LoVo (cell line): ENCODE measurements around the gene OGDHL.

Experiments
- DNase-seq: peaks from one replicate; pipeline ENCODE4 v3.0.0-alpha.2; 2016; ENCODE audit warnings: low spot score

OGDHL gene

GRCh38 chr10:49689882-49690510, 72.1 kb downstream of the OGDHL start:
- no peak for DNase-seq

- DNase-seq = no peak
Observed at GRCh38 chr10:49688920-49689319, 73.2 kb downstream of the OGDHL start.

- DNase-seq = no peak
Observed at GRCh38 chr10:49688261-49688846, 73.8 kb downstream of the OGDHL start.

DNA sequence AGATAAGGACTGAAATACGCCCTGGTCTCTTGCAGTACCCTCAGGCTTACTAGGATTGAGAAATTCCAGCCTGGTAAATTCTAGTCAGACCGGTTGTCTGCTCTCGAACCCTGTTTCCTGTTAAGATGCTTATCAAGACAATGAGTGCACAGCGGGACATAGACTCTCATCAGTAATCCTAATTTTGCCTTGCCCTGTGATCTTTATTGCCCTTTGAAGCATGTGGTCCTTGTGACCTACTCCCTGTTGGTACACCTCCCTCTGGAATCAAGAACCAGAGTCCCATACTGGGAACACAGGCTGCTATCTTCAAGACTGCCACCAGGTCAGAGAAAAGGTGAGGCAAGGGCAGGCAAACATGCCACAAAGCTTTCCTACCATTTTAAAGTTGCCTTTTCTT, 75.5 kb downstream of the OGDHL start:
- DNase-seq = no peak
